T-helper 1 cell treated with Interleukin-12 subunit alpha and Interleukin-12 subunit beta and Interleukin-4 antibody, amounts not matched to agents 30 μg/mL and 1 μg/mL, for 36 hours (primary cell): ENCODE results near the gene MUC15.

ENCODE experiments used
- H3K27ac Mint-ChIP-seq: one replicate; pipeline ENCODE4 v1.8.0; 2021; ENCODE audit warnings: mild to moderate bottlenecking, mixed read lengths
- H3K27me3 Mint-ChIP-seq: one replicate; pipeline ENCODE4 v1.8.0; 2021; ENCODE audit warnings: low read depth, mixed read lengths
- H3K36me3 Mint-ChIP-seq: one replicate; pipeline ENCODE4 v1.8.0; 2021; ENCODE audit warnings: low read depth, mixed read lengths
- H3K4me1 Mint-ChIP-seq: one replicate; pipeline ENCODE4 v1.8.0; 2021; ENCODE audit warnings: low read depth, mixed read lengths
- H3K4me3 Mint-ChIP-seq: one replicate; pipeline ENCODE4 v1.8.0; 2021; ENCODE audit warnings: mild to moderate bottlenecking, moderate library complexity, mixed read lengths
- H3K9me3 Mint-ChIP-seq: one replicate; pipeline ENCODE4 v1.8.0; 2021; ENCODE audit warnings: mixed read lengths

Gene MUC15

GRCh38 chr11:26587073-26587472 lies 15.0 kb upstream of the MUC15 start:
- Mint-ChIP-seq H3K27me3 (no peaks in the 10 kb centered on the region), H3K27ac (no peak overlapping the region), H3K9me3 (peaks cover 27% of the 10 kb centered on the region), H3K4me1 (no peaks in the 10 kb centered on the region), H3K4me3 (no peak overlapping the region), H3K36me3 (no peaks in the 10 kb centered on the region)

DNA sequence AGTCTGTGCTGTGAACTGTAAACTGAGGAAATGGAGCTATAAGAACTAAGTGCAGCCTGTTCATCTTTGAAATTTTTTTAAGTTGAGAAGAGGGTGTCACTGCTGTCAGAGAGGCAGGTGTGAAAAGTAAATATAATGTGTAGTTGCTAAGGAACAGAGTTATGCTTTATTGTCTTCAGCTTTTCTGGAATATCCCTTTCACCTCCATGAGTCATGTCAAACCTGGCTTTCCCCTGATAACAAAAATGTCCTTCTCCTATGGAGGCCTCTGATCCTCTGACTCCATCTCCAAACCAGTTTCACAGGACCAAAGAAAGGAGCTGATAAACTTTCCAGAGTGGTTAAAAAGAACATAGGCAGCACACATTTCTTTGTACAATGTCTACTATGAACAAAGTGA lies 12.8 kb upstream of the MUC15 start:
- Mint-ChIP-seq H3K27ac (no peak overlapping the region), H3K27me3 (no peaks in the 10 kb centered on the region), H3K9me3 (peaks cover 16% of the 10 kb centered on the region), H3K4me3 (no peak overlapping the region), H3K36me3 (no peaks in the 10 kb centered on the region), H3K4me1 (no peaks in the 10 kb centered on the region)

DNA sequence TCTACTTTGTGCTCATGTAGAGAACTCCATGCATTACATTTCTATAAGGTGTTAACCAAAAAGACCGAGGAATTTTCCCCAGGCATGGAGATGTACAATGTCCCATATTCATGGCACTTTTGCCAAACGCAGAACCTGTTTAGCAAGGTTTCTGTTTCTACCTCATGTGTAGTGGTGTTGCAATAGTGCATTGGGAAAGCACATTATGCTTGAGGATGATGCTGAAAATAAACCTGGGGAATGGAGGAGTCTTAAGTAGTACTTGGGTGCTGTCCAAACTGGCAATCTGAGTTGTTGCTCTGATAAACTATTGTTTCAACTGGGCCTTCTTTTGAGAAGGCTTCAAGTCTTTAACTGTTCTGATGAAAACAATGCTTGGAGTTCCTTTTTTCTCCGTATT lies 11.5 kb upstream of the MUC15 start:
- Mint-ChIP-seq H3K4me1 (no peaks in the 10 kb centered on the region), H3K27ac (no peak overlapping the region), H3K36me3 (no peaks in the 10 kb centered on the region), H3K9me3 (peaks cover 12% of the 10 kb centered on the region), H3K27me3 (no peaks in the 10 kb centered on the region), H3K4me3 (no peak overlapping the region)

- Mint-ChIP-seq H3K36me3 (no peaks in the 10 kb centered on the region), H3K4me3 (no peak overlapping the region), H3K27ac (no peak overlapping the region), H3K4me1 (no peaks in the 10 kb centered on the region), H3K9me3 (peaks cover 1% of the 10 kb centered on the region), H3K27me3 (no peaks in the 10 kb centered on the region)
Observed at GRCh38 chr11:26580929-26581328, 8.9 kb upstream of the MUC15 start.

- Mint-ChIP-seq H3K36me3 (no peaks in the 10 kb centered on the region), H3K4me3 (no peak overlapping the region), H3K27me3 (no peaks in the 10 kb centered on the region), H3K9me3 (no peaks in the 10 kb centered on the region), H3K27ac (no peak overlapping the region), H3K4me1 (no peaks in the 10 kb centered on the region)
Observed at GRCh38 chr11:26579683-26580082, 7.6 kb upstream of the MUC15 start.

DNA sequence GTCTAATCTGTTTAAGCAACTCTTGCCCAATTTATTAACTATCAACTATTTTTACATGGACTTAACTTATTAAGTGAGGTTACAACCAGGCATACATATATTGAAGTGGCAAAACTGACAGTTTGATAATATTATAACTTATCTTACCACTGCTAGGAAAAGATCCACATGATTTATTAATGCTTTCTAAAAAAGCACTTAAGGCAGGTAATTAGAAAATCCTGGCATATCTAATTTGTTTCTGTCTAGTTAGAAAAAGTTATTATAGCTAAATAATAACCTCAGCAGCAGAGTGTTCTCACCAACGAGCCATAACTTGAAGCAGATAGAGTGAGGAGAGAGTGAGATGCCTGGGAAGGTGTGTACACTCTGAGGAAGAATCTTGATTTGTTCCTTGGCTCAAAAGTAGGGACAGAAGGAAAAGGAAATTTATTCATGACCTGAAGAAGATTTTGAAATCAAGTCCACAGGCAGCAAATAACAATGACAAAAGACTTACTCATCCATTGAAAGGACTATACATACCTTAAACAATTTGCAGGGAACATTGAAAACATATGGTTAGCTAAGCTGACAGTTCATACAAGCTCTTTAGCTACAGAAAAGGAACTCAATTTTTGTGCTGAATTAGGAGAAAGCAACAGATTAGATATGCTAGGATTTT lies 7.1 kb upstream of the MUC15 start:
- no peak overlapping the region for H3K27ac Mint-ChIP-seq
- no peaks in the 10 kb centered on the region for H3K4me1 Mint-ChIP-seq
- H3K9me3 Mint-ChIP-seq: no peaks in the 10 kb centered on the region
- no peaks in the 10 kb centered on the region for H3K36me3 Mint-ChIP-seq
- no peaks in the 10 kb centered on the region for H3K27me3 Mint-ChIP-seq
- H3K4me3 Mint-ChIP-seq: no peak overlapping the region

- H3K4me1 Mint-ChIP-seq: no peaks in the 10 kb centered on the region
- no peak overlapping the region for H3K27ac Mint-ChIP-seq
- H3K9me3 Mint-ChIP-seq: no peaks in the 10 kb centered on the region
- H3K27me3 Mint-ChIP-seq: no peaks in the 10 kb centered on the region
- H3K4me3 Mint-ChIP-seq: no peak overlapping the region
- H3K36me3 Mint-ChIP-seq: no peaks in the 10 kb centered on the region
Observed at GRCh38 chr11:26575946-26576345, 3.9 kb upstream of the MUC15 start.

GRCh38 chr11:26573896-26574295 lies 1.8 kb upstream of the MUC15 start:
- Mint-ChIP-seq H3K4me3 (no peak overlapping the region), H3K27ac (no peak overlapping the region), H3K4me1 (no peaks in the 10 kb centered on the region), H3K27me3 (no peaks in the 10 kb centered on the region), H3K36me3 (no peaks in the 10 kb centered on the region), H3K9me3 (no peaks in the 10 kb centered on the region)

GRCh38 chr11:26572770-26573402 lies 823 bp upstream of the MUC15 start:
- no peaks in the 10 kb centered on the region for H3K36me3 Mint-ChIP-seq
- H3K9me3 Mint-ChIP-seq: no peaks in the 10 kb centered on the region
- H3K4me3 Mint-ChIP-seq: no peak overlapping the region
- H3K27ac Mint-ChIP-seq: no peak overlapping the region
- no peaks in the 10 kb centered on the region for H3K4me1 Mint-ChIP-seq
- H3K27me3 Mint-ChIP-seq: no peaks in the 10 kb centered on the region

GRCh38 chr11:26569646-26570045 lies 2.4 kb downstream of the MUC15 start:
- Mint-ChIP-seq H3K27me3 (no peaks in the 10 kb centered on the region), H3K27ac (no peak overlapping the region), H3K9me3 (no peaks in the 10 kb centered on the region), H3K36me3 (no peaks in the 10 kb centered on the region), H3K4me3 (no peak overlapping the region), H3K4me1 (no peaks in the 10 kb centered on the region)

DNA sequence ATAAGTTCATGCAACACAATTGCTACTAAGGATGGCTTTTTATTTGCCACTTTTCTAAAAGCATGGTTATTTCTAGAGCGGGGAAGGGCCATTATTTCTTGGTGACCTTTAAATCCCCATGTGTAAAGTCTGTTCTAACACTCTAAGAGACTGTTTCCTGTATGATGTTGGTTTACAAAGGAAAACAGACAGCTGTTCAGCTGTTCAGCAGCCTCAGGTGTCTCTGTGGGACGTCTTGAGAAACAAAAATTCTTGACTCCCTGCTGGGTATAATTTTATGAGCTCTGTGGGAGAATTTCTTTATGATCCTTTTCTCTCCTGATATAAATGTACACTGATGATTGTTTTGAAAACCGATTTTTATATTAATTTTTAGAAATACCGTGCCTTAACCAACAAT lies 13.9 kb downstream of the MUC15 start:
- Mint-ChIP-seq H3K27ac (no peak overlapping the region), H3K36me3 (no peaks in the 10 kb centered on the region), H3K27me3 (no peaks in the 10 kb centered on the region), H3K4me3 (no peak overlapping the region), H3K4me1 (no peaks in the 10 kb centered on the region), H3K9me3 (no peaks in the 10 kb centered on the region)

DNA sequence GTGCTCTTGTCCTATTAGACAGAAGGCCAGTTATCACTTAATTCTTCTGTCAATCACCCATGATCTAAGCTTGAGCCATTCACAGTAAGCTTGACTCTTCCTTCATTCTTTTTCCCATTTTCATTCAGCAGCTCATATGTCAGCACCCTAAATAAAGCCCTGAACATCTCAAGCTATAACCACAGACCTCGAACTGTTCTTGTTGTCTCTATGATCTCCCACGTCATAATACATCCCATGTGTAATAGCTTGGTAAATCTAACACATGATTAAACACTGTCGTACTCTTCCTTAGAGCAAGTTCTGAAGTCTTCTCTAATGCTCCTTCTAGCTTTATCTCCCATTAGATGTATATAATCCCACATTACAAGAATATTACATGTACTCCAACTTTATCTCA lies 14.4 kb downstream of the MUC15 start:
- no peak overlapping the region for H3K27ac Mint-ChIP-seq
- no peaks in the 10 kb centered on the region for H3K4me1 Mint-ChIP-seq
- no peaks in the 10 kb centered on the region for H3K27me3 Mint-ChIP-seq

DNA sequence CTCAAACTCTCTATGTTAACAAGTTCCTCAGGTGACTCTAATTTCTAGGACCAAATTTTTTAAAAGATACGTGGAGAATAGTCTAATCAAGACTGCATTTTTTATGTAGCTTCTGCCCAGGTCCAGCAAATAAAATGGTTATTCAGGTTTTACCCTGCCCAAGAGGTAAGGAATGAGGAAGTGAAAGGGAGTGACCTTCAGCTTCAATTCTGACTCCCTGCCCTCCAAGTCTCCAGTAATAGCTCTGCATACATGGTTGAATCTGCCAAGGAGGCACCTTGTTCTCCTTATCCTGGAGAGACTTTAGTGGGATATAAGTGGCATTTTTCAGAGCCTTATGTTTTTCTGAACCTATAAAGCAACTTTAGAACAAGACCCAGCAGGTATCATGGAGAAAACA lies 15.5 kb downstream of the MUC15 start:
- H3K4me3 Mint-ChIP-seq: no peak overlapping the region

More for the DNA sequence above, 14.4 kb downstream of the MUC15 start:
- no peak overlapping the region for H3K4me3 Mint-ChIP-seq
- no peaks in the 10 kb centered on the region for H3K9me3 Mint-ChIP-seq
- no peaks in the 10 kb centered on the region for H3K36me3 Mint-ChIP-seq

GRCh38 chr11:26554455-26554854 lies 17.6 kb downstream of the MUC15 start:
- Mint-ChIP-seq H3K27ac (no peak overlapping the region), H3K4me1 (no peaks in the 10 kb centered on the region), H3K9me3 (no peaks in the 10 kb centered on the region), H3K4me3 (no peak overlapping the region), H3K27me3 (no peaks in the 10 kb centered on the region), H3K36me3 (no peaks in the 10 kb centered on the region)

More for the DNA sequence above, 15.5 kb downstream of the MUC15 start:
- Mint-ChIP-seq H3K27me3 (no peaks in the 10 kb centered on the region), H3K27ac (no peak overlapping the region), H3K4me1 (no peaks in the 10 kb centered on the region), H3K9me3 (no peaks in the 10 kb centered on the region), H3K36me3 (no peaks in the 10 kb centered on the region)

- Mint-ChIP-seq H3K4me3 (no peak overlapping the region), H3K4me1 (no peaks in the 10 kb centered on the region), H3K36me3 (no peaks in the 10 kb centered on the region)
Observed at GRCh38 chr11:26553182-26553581, 18.9 kb downstream of the MUC15 start.

More at GRCh38 chr11:26553182-26553581, 18.9 kb downstream of the MUC15 start:
- H3K9me3 Mint-ChIP-seq: no peaks in the 10 kb centered on the region
- no peaks in the 10 kb centered on the region for H3K27me3 Mint-ChIP-seq
- H3K27ac Mint-ChIP-seq: no peak overlapping the region
